MM.1S (cell line): ENCODE results near the gene KRTAP4-1.

ENCODE experiments used
- DNase-seq: peaks from one replicate; pipeline ENCODE4 v3.0.0-alpha.2; 2015
- H2AFZ ChIP-seq: fragments of 300-600 bp; sonication (generic); 2 replicates; pipeline ENCODE4 v1.6.0; 2016; ENCODE audit warnings: antibody characterized with exemption, low read length
- H3F3A ChIP-seq: fragments of 300-600 bp; sonication (generic); 2 replicates; pipeline ENCODE4 v1.6.1; 2016; ENCODE audit warnings: mild to moderate bottlenecking, antibody characterized with exemption, low read length, moderate library complexity, mixed read lengths; ENCODE audit not compliant: insufficient read depth
- H3K27ac ChIP-seq: fragments of 300-600 bp; sonication (generic); 2 replicates; pipeline ENCODE4 v1.5.1; 2016; ENCODE audit warnings: mild to moderate bottlenecking, low read length
- H3K27me3 ChIP-seq: fragments of 300-600 bp; sonication (generic); replicated peaks from 2 replicates; pipeline ENCODE4 v1.6.0; 2016; ENCODE audit warnings: low read length; ENCODE audit not compliant: insufficient read depth
- H3K36me3 ChIP-seq: fragments of 300-600 bp; sonication (generic); replicated peaks from 2 replicates; pipeline ENCODE4 v1.6.1; 2016; ENCODE audit warnings: mild to moderate bottlenecking, low read length, mixed read lengths; ENCODE audit not compliant: insufficient read depth
- H3K4me1 ChIP-seq: fragments of 300-600 bp; sonication (generic); 2 replicates; pipeline ENCODE4 v1.6.1; 2016; ENCODE audit warnings: low read length, mixed read lengths
- H3K4me2 ChIP-seq: fragments of 300-600 bp; sonication (generic); 2 replicates; pipeline ENCODE4 v1.6.0; 2016; ENCODE audit warnings: low read depth, low read length
- H3K4me3 ChIP-seq: fragments of 300-600 bp; sonication (generic); 2 replicates; pipeline ENCODE4 v1.5.1; 2016; ENCODE audit warnings: low read length, mixed read lengths
- H3K79me2 ChIP-seq: fragments of 300-600 bp; sonication (generic); 2 replicates; pipeline ENCODE4 v1.6.1; 2016; ENCODE audit warnings: mixed run types, low read length, mixed read lengths
- H3K9ac ChIP-seq: fragments of 300-600 bp; sonication (generic); 2 replicates; pipeline ENCODE4 v1.6.1; 2016; ENCODE audit warnings: low read length, mixed read lengths
- H3K9me2 ChIP-seq: fragments of 300-600 bp; sonication (generic); replicated peaks from 2 replicates; pipeline ENCODE4 v1.6.1; 2016; ENCODE audit warnings: mild to moderate bottlenecking, low read length, mixed read lengths; ENCODE audit not compliant: insufficient read depth
- H3K9me3 ChIP-seq: fragments of 300-600 bp; sonication (generic); replicated peaks from 2 replicates; pipeline ENCODE4 v1.6.1; 2016; ENCODE audit warnings: mild to moderate bottlenecking, low read length, mixed read lengths; ENCODE audit not compliant: insufficient read depth
- H4K20me1 ChIP-seq: fragments of 300-600 bp; sonication (generic); 2 replicates; pipeline ENCODE4 v1.6.1; 2016; ENCODE audit warnings: mild to moderate bottlenecking, low read length, moderate library complexity, mixed read lengths; ENCODE audit not compliant: insufficient read depth
- EZH2 ChIP-seq: fragments of 300-600 bp; sonication (generic); optimal IDR thresholded peaks from 2 replicates; pipeline ENCODE3; 2017; ENCODE audit warnings: low read depth, mild to moderate bottlenecking, antibody characterized with exemption, low read length, mixed read lengths
- EZH2phosphoT487 ChIP-seq: fragments of 300-600 bp; sonication (generic); IDR thresholded peaks from 2 replicates; pipeline ENCODE4 v1.6.1; 2018; ENCODE audit warnings: antibody characterized with exemption, low read length
- TF ChIP-seq, protein P1 (sequence below): fragments of 300-600 bp; sonication (generic); IDR thresholded peaks from 2 replicates; pipeline ENCODE4 v1.5.1; 2016; ENCODE audit warnings: antibody characterized with exemption, low read length, mixed read lengths

Gene KRTAP4-1

DNA sequence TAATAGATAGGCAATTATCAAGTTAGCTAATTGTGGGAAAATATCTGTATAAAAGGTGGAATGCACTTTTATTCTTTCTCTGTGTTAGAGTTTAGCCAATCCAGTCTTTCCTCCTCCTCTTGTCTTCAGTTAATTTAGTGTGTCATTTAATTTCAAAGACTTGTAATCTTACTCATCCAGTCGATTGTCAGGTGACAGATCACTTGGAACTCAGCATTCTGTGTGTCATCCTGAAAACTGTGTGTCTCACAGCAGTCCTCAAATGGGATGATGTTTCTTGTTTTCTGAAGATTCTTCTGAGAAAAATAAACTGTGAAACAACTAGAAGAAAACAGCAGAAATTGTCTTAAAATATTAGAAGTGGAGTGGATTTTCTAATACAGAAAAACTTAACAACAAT, 290 bp upstream of the KRTAP4-1 start:
- Histone ChIP-seq H4K20me1 (no peaks in the 10 kb centered on the region), H3K4me1 (no peaks in the 10 kb centered on the region), H3K9me3 (no peaks in the 10 kb centered on the region), H3K4me3 (no peak overlapping the region), H3K27me3 (no peaks in the 10 kb centered on the region), H3K4me2 (no peak overlapping the region), H2AFZ (no peak overlapping the region), H3K9ac (no peak overlapping the region), H3K36me3 (no peaks in the 10 kb centered on the region), H3K27ac (no peak overlapping the region), H3K79me2 (no peaks in the 10 kb centered on the region), H3K9me2 (no peaks in the 10 kb centered on the region), H3F3A (no peaks in the 10 kb centered on the region)
- TF ChIP-seq, protein P1, sequence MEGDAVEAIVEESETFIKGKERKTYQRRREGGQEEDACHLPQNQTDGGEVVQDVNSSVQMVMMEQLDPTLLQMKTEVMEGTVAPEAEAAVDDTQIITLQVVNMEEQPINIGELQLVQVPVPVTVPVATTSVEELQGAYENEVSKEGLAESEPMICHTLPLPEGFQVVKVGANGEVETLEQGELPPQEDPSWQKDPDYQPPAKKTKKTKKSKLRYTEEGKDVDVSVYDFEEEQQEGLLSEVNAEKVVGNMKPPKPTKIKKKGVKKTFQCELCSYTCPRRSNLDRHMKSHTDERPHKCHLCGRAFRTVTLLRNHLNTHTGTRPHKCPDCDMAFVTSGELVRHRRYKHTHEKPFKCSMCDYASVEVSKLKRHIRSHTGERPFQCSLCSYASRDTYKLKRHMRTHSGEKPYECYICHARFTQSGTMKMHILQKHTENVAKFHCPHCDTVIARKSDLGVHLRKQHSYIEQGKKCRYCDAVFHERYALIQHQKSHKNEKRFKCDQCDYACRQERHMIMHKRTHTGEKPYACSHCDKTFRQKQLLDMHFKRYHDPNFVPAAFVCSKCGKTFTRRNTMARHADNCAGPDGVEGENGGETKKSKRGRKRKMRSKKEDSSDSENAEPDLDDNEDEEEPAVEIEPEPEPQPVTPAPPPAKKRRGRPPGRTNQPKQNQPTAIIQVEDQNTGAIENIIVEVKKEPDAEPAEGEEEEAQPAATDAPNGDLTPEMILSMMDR = no peak
- TF ChIP-seq EZH2 (no peak), EZH2phosphoT487 (no peak)
- no peak for DNase-seq

DNA sequence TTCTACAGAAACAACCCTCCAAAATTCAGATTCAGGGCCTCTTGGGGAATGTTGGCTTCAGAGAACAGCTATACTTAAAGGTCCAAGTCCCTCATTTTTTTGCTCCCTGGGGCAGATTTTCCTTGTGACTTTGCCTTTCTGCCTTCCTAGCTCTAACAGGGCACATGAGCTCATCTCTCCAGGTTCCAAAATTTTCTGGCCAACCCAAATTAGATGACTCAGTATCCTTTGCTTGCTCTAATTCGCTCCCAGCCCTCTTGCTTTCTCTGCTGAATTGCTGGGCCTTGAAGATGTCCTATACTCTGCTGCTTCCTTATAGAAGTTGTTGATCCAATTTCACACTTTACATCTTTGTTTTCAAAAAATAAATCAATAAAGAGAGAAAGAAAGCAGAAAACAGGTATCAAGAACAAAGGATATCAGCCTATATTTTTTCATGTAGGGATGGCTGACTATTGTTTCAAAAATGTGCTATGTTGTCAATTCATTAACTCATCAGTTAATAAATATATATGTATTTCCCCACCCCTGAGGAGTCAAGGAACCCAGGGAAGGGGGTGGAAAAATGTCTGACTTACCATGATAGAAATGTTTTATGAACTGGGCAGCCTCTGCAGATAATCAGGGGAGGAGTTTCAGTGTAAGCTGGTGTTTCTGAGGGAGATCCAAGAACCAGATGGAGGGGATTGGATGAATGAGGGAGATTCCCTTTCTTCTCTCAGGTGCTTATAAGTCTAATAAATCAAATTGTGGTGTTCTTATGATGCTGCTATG, 5.7 kb downstream of the KRTAP4-1 start:
- TF ChIP-seq, protein P1 = no peak
- TF ChIP-seq EZH2 = no peak
- no peak for TF ChIP-seq EZH2phosphoT487
- H3K9me3 ChIP-seq = no peaks in the 10 kb centered on the region
- H3K9ac ChIP-seq = no peak overlapping the region
- H4K20me1 ChIP-seq = no peaks in the 10 kb centered on the region
- H3K9me2 ChIP-seq = no peaks in the 10 kb centered on the region
- no peak overlapping the region for H3K4me2 ChIP-seq
- no peak overlapping the region for H3K4me3 ChIP-seq
- H3K79me2 ChIP-seq = no peaks in the 10 kb centered on the region
- no peak overlapping the region for H3K27ac ChIP-seq
- no peak overlapping the region for H2AFZ ChIP-seq
- H3K4me1 ChIP-seq = peaks cover 16% of the 10 kb centered on the region; the same call in 1 of the 2 replicates
- DNase-seq = no peak
- H3K27me3 ChIP-seq = no peaks in the 10 kb centered on the region
- H3K36me3 ChIP-seq = no peaks in the 10 kb centered on the region
- H3F3A ChIP-seq = no peaks in the 10 kb centered on the region

DNA sequence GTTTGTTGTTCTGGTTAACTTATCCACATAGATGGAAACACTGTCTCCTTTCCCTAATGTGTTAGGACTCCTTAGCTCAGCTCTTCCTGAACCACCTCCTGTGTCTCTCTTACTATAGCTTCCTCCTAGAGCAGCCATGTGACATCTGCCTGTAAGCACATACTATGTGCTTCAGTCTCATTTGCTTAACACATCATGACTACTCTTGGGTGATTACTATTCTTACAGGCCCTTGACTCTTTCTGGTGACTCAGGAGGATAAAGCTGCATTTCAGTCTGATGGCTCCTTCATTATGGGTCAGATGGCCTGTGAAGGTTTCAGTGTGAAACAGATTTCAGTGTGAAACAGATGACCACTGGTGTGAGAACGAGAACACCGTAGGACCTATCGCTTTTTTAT, 6.4 kb downstream of the KRTAP4-1 start:
- no peak overlapping the region for H3K27ac ChIP-seq
- no peaks in the 10 kb centered on the region for H3K9me2 ChIP-seq
- H3K4me3 ChIP-seq = no peak overlapping the region
- no peaks in the 10 kb centered on the region for H3K79me2 ChIP-seq
- H3K9me3 ChIP-seq = no peaks in the 10 kb centered on the region
- no peak for TF ChIP-seq EZH2phosphoT487
- no peak for TF ChIP-seq EZH2
- TF ChIP-seq, protein P1 = no peak
- H3K4me1 ChIP-seq = peaks cover 16% of the 10 kb centered on the region; the same call in 1 of the 2 replicates
- H2AFZ ChIP-seq = no peak overlapping the region
- no peak for DNase-seq
- H3K36me3 ChIP-seq = no peaks in the 10 kb centered on the region
- no peaks in the 10 kb centered on the region for H3K27me3 ChIP-seq
- H3F3A ChIP-seq = no peaks in the 10 kb centered on the region
- no peaks in the 10 kb centered on the region for H4K20me1 ChIP-seq
- H3K4me2 ChIP-seq = no peak overlapping the region
- H3K9ac ChIP-seq = no peak overlapping the region
